OCI-LY7 (cell line): ENCODE data around the gene TK1. TPM values are rescaled to one million over a fixed set of nuclear protein-coding genes. Genes with fewer than 3 reads are reported as not detected.

ENCODE experiments used
- BruUV-seq: library from RNA; stranded (reverse); fragments of 400-500 nt; replicated peaks from 2 replicates; lab custom pipeline; 2021; lab: Mats Ljungman, UMichigan
- CTCF ChIA-PET: fragments of 300-600 bp; sonication (Branson Sonifier 250); formaldehyde crosslinking; loops from one replicate; lab custom pipeline; 2022; ENCODE audit warnings: antibody characterized with exemption; ENCODE audit not compliant: unreplicated experiment; lab: Charles Lee
- POLR2A ChIA-PET: fragments of 300-600 bp; sonication (Branson Sonifier 250); formaldehyde crosslinking; loops from one replicate; lab custom pipeline; 2022; ENCODE audit warnings: antibody characterized with exemption; lab: Charles Lee
- DNase-seq: peaks from one replicate; pipeline ENCODE4 v3.0.0-alpha.2; 2015; ENCODE audit warnings: low spot score
- H2AFZ ChIP-seq: fragments of 200-600 bp; sonication (generic), shearing (Covaris generic); 2 replicates; pipeline ENCODE4 v1.6.1; 2014; ENCODE audit warnings: mild to moderate bottlenecking, antibody characterized with exemption, low read length, moderate library complexity
- H3K27ac ChIP-seq: fragments of 200-600 bp; sonication (generic); 2 replicates; pipeline ENCODE4 v1.5.1; 2014; ENCODE audit warnings: mixed run types, low read depth, mild to moderate bottlenecking, moderate library complexity, low read length, inconsistent platforms; ENCODE audit not compliant: poor library complexity, severe bottlenecking
- H3K36me3 ChIP-seq: fragments of 200-600 bp; sonication (generic); 2 replicates; pipeline ENCODE4 v1.6.1; 2014; ENCODE audit warnings: mild to moderate bottlenecking, antibody characterized with exemption, low read length, moderate library complexity, mixed read lengths; ENCODE audit not compliant: insufficient read depth
- H3K4me1 ChIP-seq: fragments of 200-600 bp; sonication (generic); 2 replicates; pipeline ENCODE4 v1.5.1; 2014; ENCODE audit warnings: mild to moderate bottlenecking, low read length; ENCODE audit not compliant: insufficient read depth, poor library complexity, severe bottlenecking
- H3K4me2 ChIP-seq: fragments of 200-600 bp; sonication (generic); 2 replicates; pipeline ENCODE4 v1.6.1; 2014; ENCODE audit warnings: mild to moderate bottlenecking, low read length
- H3K4me3 ChIP-seq: fragments of 200-600 bp; sonication (generic); 2 replicates; pipeline ENCODE4 v1.5.1; 2014; ENCODE audit warnings: mild to moderate bottlenecking, low read depth, low read length; ENCODE audit not compliant: poor library complexity, severe bottlenecking
- H3K79me2 ChIP-seq: fragments of 200-600 bp; sonication (generic); 2 replicates; pipeline ENCODE4 v1.6.1; 2016; ENCODE audit warnings: low read depth, mild to moderate bottlenecking, low read length, moderate library complexity, mixed read lengths; ENCODE audit not compliant: insufficient read depth
- H3K9me2 ChIP-seq: fragments of 200-600 bp; sonication (generic); 2 replicates; pipeline ENCODE4 v1.6.1; 2016; ENCODE audit warnings: mild to moderate bottlenecking, low read length, mixed read lengths; ENCODE audit not compliant: insufficient read depth
- H3K9me3 ChIP-seq: fragments of 200-600 bp; sonication (generic); 2 replicates; pipeline ENCODE4 v1.6.1; 2014; ENCODE audit warnings: mild to moderate bottlenecking, mixed run types, low read length, mixed read lengths
- H4K20me1 ChIP-seq: fragments of 200-600 bp; sonication (generic); 2 replicates; pipeline ENCODE4 v1.6.1; 2014; ENCODE audit warnings: mild to moderate bottlenecking, antibody characterized with exemption, low read length, moderate library complexity, mixed read lengths; ENCODE audit not compliant: insufficient read depth
- EZH2phosphoT487 ChIP-seq: fragments of 200-600 bp; sonication (generic); IDR thresholded peaks from 2 replicates; pipeline ENCODE4 v1.6.1; 2018; ENCODE audit warnings: low read depth, borderline replicate concordance, mild to moderate bottlenecking, mixed run types, antibody characterized with exemption, low read length, moderate library complexity, mixed read lengths
- intact Hi-C: fragments of 100-400 bp; cut with micrococcal nuclease; formaldehyde crosslinking; loops from one replicate; pipeline ENCODE4 v1.10.0; 2022; ENCODE audit not compliant: unreplicated experiment
- total RNA-seq, 2 experiments: library from RNA; depleted of rRNA in 1 of 2; stranded (reverse); fragments of >200 nt in 1 of 2; shearing (Covaris generic) in 1 of 2; gene quantifications; 2 replicates each; pipeline ENCODE4 v1.2.3, GENCODE V29; 2014 to 2022
- TF ChIP-seq, protein P1 (sequence below): fragments of 200-600 bp; sonication (generic); conservative IDR thresholded peaks from 2 replicates; pipeline ENCODE4 v1.5.1; 2014; ENCODE audit warnings: mild to moderate bottlenecking, antibody characterized with exemption, low read length, moderate library complexity, mixed read lengths

Gene TK1
- total RNA-seq, 2 experiments from 2014 or later, result 108 to 149 TPM

DNA sequence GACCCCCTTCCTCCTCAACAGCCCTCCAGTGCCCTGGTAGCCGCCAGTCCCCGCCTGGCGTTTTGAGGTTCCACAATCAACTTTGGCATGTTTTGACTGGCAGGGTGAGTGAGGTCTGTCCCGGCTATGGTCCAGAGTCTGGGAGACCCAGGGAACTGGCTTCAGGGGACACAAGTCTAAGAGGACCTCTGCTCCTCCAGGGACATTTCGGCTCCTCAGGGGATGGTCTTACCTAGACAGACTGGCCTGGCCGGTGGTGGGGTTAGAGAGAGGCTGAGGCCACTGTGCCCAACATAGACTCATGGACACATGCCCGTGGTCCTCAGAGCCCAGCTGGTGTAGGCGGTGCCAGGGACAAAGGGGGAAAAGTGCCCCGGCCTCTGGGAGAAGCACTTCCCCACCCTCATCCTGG, 54.1 kb downstream of the TK1 start:
- Histone ChIP-seq H3K4me2 (peak overlapping the region; percentile 96), H3K9me3 (no peaks in the 10 kb centered on the region), H3K79me2 (peaks cover 8% of the 10 kb centered on the region; the same call in 1 of the 2 replicates), H3K4me3 (peak overlapping the region; percentile 81), H3K27ac (peak overlapping the region; percentile 91), H4K20me1 (0 out of 2 replicates have a peak, but pooled peaks cover 4% of the 10 kb centered on the region), H3K9me2 (no peaks in the 10 kb centered on the region), H2AFZ (no peak overlapping the region), H3K36me3 (peaks cover 51% of the 10 kb centered on the region), H3K4me1 (peaks cover 60% of the 10 kb centered on the region)
- POLR2A ChIA-PET, result no interaction called here
- no peak for DNase-seq
- BruUV-seq, result no TSS peak
- intact Hi-C loops, result loop anchor here (5.0 kb wide), 2 partner anchors 120 to 1645 kb away; no protein-coding TSS in a partner anchor
- TF ChIP-seq EZH2phosphoT487, result no peak
- TF ChIP-seq, protein P1, sequence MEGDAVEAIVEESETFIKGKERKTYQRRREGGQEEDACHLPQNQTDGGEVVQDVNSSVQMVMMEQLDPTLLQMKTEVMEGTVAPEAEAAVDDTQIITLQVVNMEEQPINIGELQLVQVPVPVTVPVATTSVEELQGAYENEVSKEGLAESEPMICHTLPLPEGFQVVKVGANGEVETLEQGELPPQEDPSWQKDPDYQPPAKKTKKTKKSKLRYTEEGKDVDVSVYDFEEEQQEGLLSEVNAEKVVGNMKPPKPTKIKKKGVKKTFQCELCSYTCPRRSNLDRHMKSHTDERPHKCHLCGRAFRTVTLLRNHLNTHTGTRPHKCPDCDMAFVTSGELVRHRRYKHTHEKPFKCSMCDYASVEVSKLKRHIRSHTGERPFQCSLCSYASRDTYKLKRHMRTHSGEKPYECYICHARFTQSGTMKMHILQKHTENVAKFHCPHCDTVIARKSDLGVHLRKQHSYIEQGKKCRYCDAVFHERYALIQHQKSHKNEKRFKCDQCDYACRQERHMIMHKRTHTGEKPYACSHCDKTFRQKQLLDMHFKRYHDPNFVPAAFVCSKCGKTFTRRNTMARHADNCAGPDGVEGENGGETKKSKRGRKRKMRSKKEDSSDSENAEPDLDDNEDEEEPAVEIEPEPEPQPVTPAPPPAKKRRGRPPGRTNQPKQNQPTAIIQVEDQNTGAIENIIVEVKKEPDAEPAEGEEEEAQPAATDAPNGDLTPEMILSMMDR, result no peak
- CTCF ChIA-PET, result no interaction called here

DNA sequence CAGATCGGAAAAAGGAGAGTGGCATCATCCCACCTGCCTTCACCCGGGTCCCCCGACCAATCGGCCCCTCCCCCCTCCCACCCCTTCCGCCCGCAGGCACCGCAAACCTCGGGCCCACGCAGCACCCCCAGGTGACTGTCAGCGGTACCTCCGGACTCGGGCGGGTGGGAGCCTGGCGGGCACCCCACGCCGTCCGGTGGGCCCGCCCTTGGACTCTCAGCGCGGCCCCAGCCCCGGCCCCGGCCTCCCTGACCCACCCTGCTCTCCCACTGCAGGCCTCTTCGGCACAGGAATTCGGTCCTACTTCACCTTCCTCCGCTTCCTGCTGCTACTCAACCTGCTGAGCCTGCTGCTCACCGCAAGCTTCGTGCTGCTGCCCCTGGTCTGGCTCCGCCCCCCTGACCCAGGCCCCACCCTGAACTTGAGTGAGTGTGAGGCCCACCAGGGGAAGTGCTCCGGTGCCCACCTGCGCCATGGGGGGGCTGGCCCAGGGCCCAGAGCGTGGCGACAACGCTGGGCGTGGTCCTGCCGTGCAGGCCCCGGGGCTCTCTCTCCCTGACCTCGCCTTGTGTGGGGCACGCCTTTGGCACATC, 54.7 kb downstream of the TK1 start:
- no peak overlapping the region for H2AFZ ChIP-seq
- H3K36me3 ChIP-seq, result peaks cover 45% of the 10 kb centered on the region
- POLR2A ChIA-PET, result interaction anchor here (0.6 kb wide), 1 partner anchor 668 kb away, joined by 4 read pairs; no protein-coding TSS in a partner anchor

More for the DNA sequence above, 54.7 kb downstream of the TK1 start:
- peak overlapping the region; percentile 91 for H3K27ac ChIP-seq
- H4K20me1 ChIP-seq, result 0 out of 2 replicates have a peak, but pooled peaks cover 4% of the 10 kb centered on the region
- TF ChIP-seq, protein P1, result peak; percentile 30; the same call in 1 of the 2 replicates
- TF ChIP-seq EZH2phosphoT487, result no peak
- CTCF ChIA-PET, result interaction anchor here (0.6 kb wide), 1 partner anchor 108 kb away, joined by 3 read pairs; no protein-coding TSS in a partner anchor
- peak overlapping the region; percentile 96 for H3K4me2 ChIP-seq
- intact Hi-C loops, result loop anchor here (5.0 kb wide), 2 partner anchors 120 to 1645 kb away; no protein-coding TSS in a partner anchor
- peaks cover 8% of the 10 kb centered on the region; the same call in 1 of the 2 replicates for H3K79me2 ChIP-seq
- BruUV-seq, result no TSS peak
- peaks cover 62% of the 10 kb centered on the region for H3K4me1 ChIP-seq
- no peaks in the 10 kb centered on the region for H3K9me2 ChIP-seq
- H3K9me3 ChIP-seq, result no peaks in the 10 kb centered on the region
- DNase-seq, result peak; percentile 80
- peak overlapping the region; percentile 81 for H3K4me3 ChIP-seq
